MM.1S (cell line): ENCODE results near the gene CRKL.

Experiments used
- DNase-seq: peaks from one replicate; pipeline ENCODE4 v3.0.0-alpha.2; 2015
- H2AFZ ChIP-seq: fragments of 300-600 bp; sonication (generic); 2 replicates; pipeline ENCODE4 v1.6.0; 2016; ENCODE audit warnings: antibody characterized with exemption, low read length
- H3F3A ChIP-seq: fragments of 300-600 bp; sonication (generic); 2 replicates; pipeline ENCODE4 v1.6.1; 2016; ENCODE audit warnings: mild to moderate bottlenecking, antibody characterized with exemption, low read length, moderate library complexity, mixed read lengths; ENCODE audit not compliant: insufficient read depth
- H3K27ac ChIP-seq: fragments of 300-600 bp; sonication (generic); 2 replicates; pipeline ENCODE4 v1.5.1; 2016; ENCODE audit warnings: mild to moderate bottlenecking, low read length
- H3K27me3 ChIP-seq: fragments of 300-600 bp; sonication (generic); replicated peaks from 2 replicates; pipeline ENCODE4 v1.6.0; 2016; ENCODE audit warnings: low read length; ENCODE audit not compliant: insufficient read depth
- H3K36me3 ChIP-seq: fragments of 300-600 bp; sonication (generic); replicated peaks from 2 replicates; pipeline ENCODE4 v1.6.1; 2016; ENCODE audit warnings: mild to moderate bottlenecking, low read length, mixed read lengths; ENCODE audit not compliant: insufficient read depth
- H3K4me1 ChIP-seq: fragments of 300-600 bp; sonication (generic); 2 replicates; pipeline ENCODE4 v1.6.1; 2016; ENCODE audit warnings: low read length, mixed read lengths
- H3K4me2 ChIP-seq: fragments of 300-600 bp; sonication (generic); 2 replicates; pipeline ENCODE4 v1.6.0; 2016; ENCODE audit warnings: low read depth, low read length
- H3K4me3 ChIP-seq: fragments of 300-600 bp; sonication (generic); 2 replicates; pipeline ENCODE4 v1.5.1; 2016; ENCODE audit warnings: low read length, mixed read lengths
- H3K79me2 ChIP-seq: fragments of 300-600 bp; sonication (generic); 2 replicates; pipeline ENCODE4 v1.6.1; 2016; ENCODE audit warnings: mixed run types, low read length, mixed read lengths
- H3K9ac ChIP-seq: fragments of 300-600 bp; sonication (generic); 2 replicates; pipeline ENCODE4 v1.6.1; 2016; ENCODE audit warnings: low read length, mixed read lengths
- H3K9me2 ChIP-seq: fragments of 300-600 bp; sonication (generic); replicated peaks from 2 replicates; pipeline ENCODE4 v1.6.1; 2016; ENCODE audit warnings: mild to moderate bottlenecking, low read length, mixed read lengths; ENCODE audit not compliant: insufficient read depth
- H3K9me3 ChIP-seq: fragments of 300-600 bp; sonication (generic); replicated peaks from 2 replicates; pipeline ENCODE4 v1.6.1; 2016; ENCODE audit warnings: mild to moderate bottlenecking, low read length, mixed read lengths; ENCODE audit not compliant: insufficient read depth
- H4K20me1 ChIP-seq: fragments of 300-600 bp; sonication (generic); 2 replicates; pipeline ENCODE4 v1.6.1; 2016; ENCODE audit warnings: mild to moderate bottlenecking, low read length, moderate library complexity, mixed read lengths; ENCODE audit not compliant: insufficient read depth
- EZH2 ChIP-seq: fragments of 300-600 bp; sonication (generic); optimal IDR thresholded peaks from 2 replicates; pipeline ENCODE3; 2017; ENCODE audit warnings: low read depth, mild to moderate bottlenecking, antibody characterized with exemption, low read length, mixed read lengths
- EZH2phosphoT487 ChIP-seq: fragments of 300-600 bp; sonication (generic); IDR thresholded peaks from 2 replicates; pipeline ENCODE4 v1.6.1; 2018; ENCODE audit warnings: antibody characterized with exemption, low read length
- TF ChIP-seq, protein P1 (sequence below): fragments of 300-600 bp; sonication (generic); IDR thresholded peaks from 2 replicates; pipeline ENCODE4 v1.5.1; 2016; ENCODE audit warnings: antibody characterized with exemption, low read length, mixed read lengths

CRKL gene

DNA sequence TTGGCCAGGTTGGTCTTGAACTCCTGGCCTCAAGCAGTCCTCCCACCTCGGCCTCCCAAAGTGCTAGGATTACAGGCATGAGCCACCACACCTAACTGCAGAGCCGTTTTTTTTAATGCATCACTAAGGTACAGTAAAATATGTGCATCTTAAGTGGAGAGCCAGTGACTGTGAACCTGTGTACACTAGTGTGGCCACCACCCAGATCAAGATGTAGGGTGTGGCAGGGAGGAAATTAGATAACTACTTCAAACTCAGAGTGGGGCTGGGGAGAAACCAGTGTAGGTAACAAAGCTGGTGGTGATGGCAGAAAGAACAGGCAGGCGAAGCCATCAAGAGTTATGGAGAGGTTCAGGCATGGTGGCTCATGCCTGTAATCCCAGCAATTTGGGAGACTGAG is 44.0 kb upstream of the CRKL start:
- no peak overlapping the region for H3K27ac ChIP-seq
- H3K9ac ChIP-seq: no peak overlapping the region
- H3K79me2 ChIP-seq: peaks cover 5% of the 10 kb centered on the region; the same call in 1 of the 2 replicates
- TF ChIP-seq EZH2 (no peak), EZH2phosphoT487 (no peak)
- TF ChIP-seq, protein P1, sequence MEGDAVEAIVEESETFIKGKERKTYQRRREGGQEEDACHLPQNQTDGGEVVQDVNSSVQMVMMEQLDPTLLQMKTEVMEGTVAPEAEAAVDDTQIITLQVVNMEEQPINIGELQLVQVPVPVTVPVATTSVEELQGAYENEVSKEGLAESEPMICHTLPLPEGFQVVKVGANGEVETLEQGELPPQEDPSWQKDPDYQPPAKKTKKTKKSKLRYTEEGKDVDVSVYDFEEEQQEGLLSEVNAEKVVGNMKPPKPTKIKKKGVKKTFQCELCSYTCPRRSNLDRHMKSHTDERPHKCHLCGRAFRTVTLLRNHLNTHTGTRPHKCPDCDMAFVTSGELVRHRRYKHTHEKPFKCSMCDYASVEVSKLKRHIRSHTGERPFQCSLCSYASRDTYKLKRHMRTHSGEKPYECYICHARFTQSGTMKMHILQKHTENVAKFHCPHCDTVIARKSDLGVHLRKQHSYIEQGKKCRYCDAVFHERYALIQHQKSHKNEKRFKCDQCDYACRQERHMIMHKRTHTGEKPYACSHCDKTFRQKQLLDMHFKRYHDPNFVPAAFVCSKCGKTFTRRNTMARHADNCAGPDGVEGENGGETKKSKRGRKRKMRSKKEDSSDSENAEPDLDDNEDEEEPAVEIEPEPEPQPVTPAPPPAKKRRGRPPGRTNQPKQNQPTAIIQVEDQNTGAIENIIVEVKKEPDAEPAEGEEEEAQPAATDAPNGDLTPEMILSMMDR: no peak
- H3K9me2 ChIP-seq: no peaks in the 10 kb centered on the region
- no peaks in the 10 kb centered on the region for H3K9me3 ChIP-seq
- H3K27me3 ChIP-seq: no peaks in the 10 kb centered on the region
- H3K4me3 ChIP-seq: no peak overlapping the region
- no peak overlapping the region for H2AFZ ChIP-seq
- DNase-seq: no peak
- peaks cover 3% of the 10 kb centered on the region; the same call in 1 of the 2 replicates for H3K4me1 ChIP-seq
- H3K4me2 ChIP-seq: no peak overlapping the region
- no peaks in the 10 kb centered on the region for H3F3A ChIP-seq
- H4K20me1 ChIP-seq: no peaks in the 10 kb centered on the region
- no peaks in the 10 kb centered on the region for H3K36me3 ChIP-seq

DNA sequence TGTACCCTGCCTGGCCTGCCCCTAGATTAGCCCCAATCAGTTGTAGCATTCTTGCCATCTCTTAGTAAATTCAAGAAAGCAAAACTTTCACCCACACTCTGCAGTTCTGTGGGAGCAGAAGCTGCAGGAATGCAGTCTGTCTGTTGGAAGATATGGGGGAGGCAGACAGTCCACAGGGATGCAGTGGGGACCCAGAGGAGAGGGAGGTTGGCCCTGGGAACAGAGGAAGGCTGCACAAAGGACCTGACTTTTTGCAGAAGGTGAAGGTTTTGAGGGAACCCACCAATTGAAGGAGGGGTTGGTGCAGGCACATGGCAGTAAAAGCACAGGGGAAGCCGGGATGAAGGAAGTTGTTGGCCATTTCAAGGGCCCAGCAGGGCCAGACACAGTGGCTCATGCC is 41.9 kb upstream of the CRKL start:
- H3K4me2 ChIP-seq: no peak overlapping the region
- H3K4me1 ChIP-seq: no peaks in the 10 kb centered on the region
- no peak overlapping the region for H3K9ac ChIP-seq
- no peaks in the 10 kb centered on the region for H4K20me1 ChIP-seq
- H3K27me3 ChIP-seq: no peaks in the 10 kb centered on the region
- no peak for TF ChIP-seq EZH2phosphoT487
- TF ChIP-seq, protein P1: no peak
- no peak for TF ChIP-seq EZH2
- no peaks in the 10 kb centered on the region for H3K9me3 ChIP-seq
- no peaks in the 10 kb centered on the region for H3K9me2 ChIP-seq
- no peak overlapping the region for H3K27ac ChIP-seq
- no peak overlapping the region for H3K4me3 ChIP-seq
- no peaks in the 10 kb centered on the region for H3K79me2 ChIP-seq
- DNase-seq: no peak
- no peak overlapping the region for H2AFZ ChIP-seq
- no peaks in the 10 kb centered on the region for H3K36me3 ChIP-seq
- no peaks in the 10 kb centered on the region for H3F3A ChIP-seq

DNA sequence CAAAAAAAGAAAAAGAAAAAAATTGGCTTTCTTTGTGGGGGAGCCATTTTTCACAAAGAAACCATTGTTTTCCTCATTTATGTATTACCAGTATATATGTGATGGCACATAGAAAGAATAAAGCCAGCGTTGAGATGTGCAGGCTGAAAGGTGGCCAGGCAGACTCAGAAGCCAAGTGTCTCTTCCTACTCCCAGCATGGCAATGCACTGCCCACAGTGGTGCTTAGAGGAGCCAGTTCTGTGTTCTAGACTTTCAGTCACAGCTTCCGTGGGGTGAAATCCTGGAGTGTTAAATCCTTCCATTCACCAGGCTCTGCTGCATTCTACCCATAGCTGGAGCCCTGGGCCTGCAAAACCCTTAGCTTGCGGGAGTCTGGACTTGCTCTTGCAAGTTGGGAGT is 39.5 kb upstream of the CRKL start:
- Histone ChIP-seq H3K36me3 (no peaks in the 10 kb centered on the region), H3K4me2 (no peak overlapping the region), H3K4me1 (no peaks in the 10 kb centered on the region), H3K9me2 (no peaks in the 10 kb centered on the region), H3K27me3 (no peaks in the 10 kb centered on the region), H2AFZ (no peak overlapping the region), H3K9me3 (no peaks in the 10 kb centered on the region), H3F3A (no peaks in the 10 kb centered on the region), H3K79me2 (no peaks in the 10 kb centered on the region), H3K27ac (no peak overlapping the region), H4K20me1 (no peaks in the 10 kb centered on the region), H3K9ac (no peak overlapping the region), H3K4me3 (no peak overlapping the region)
- no peak for TF ChIP-seq EZH2phosphoT487
- DNase-seq: no peak

DNA sequence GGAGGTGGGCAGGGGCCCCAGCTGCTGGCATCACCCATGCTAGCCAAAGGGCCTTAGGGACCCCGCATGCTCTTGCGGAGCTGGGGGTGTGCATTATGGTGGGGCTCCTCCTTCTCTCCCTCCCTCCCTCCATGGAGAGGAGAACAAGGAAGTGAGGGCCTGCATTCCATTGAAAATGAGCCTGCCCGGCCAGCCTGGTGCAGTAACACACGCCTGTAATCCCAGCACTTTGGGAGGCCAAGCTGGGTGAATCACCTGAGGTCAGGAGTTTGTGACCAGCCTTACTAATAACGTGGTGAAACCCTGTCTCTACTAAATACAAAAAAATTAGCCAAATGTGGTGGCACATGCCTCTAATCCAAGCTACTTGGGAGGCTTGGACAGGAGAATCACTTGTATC is 36.0 kb upstream of the CRKL start:
- Histone ChIP-seq H3K9ac (no peak overlapping the region), H3K9me2 (no peaks in the 10 kb centered on the region), H3F3A (no peaks in the 10 kb centered on the region), H3K27ac (no peak overlapping the region), H3K4me3 (no peak overlapping the region), H2AFZ (no peak overlapping the region), H3K36me3 (no peaks in the 10 kb centered on the region), H3K27me3 (no peaks in the 10 kb centered on the region), H3K9me3 (no peaks in the 10 kb centered on the region), H3K79me2 (no peaks in the 10 kb centered on the region), H3K4me1 (no peaks in the 10 kb centered on the region), H4K20me1 (no peaks in the 10 kb centered on the region), H3K4me2 (no peak overlapping the region)
- DNase-seq: no peak
- TF ChIP-seq EZH2phosphoT487 (no peak), EZH2 (no peak)
- TF ChIP-seq, protein P1: no peak
